Activated CD4-positive, alpha-beta T cell treated with anti-CD3 and anti-CD28 coated beads for 36 hours (primary cell): Measurements from ENCODE around the gene LARGE1. TPM values are rescaled to one million over a fixed set of nuclear protein-coding genes. Genes with fewer than 3 reads are reported as not detected.
A peak's percentile ranks its signal among the peaks of the same experiment; 100 is the strongest.

Experiments
- ATAC-seq: fragments of 200-7000 bp; cut with Tn5 transposase; one replicate; pipeline ENCODE4 v1.10.0; 2021; ENCODE audit warnings: mild to moderate bottlenecking, moderate library complexity
- CTCF ChIA-PET: fragments of 350-600 bp; sonication (Branson Sonifier 250); formaldehyde crosslinking; loops from one replicate; lab custom pipeline; 2021; ENCODE audit warnings: antibody characterized with exemption; lab: Charles Lee
- POLR2A ChIA-PET: fragments of 350-600 bp; sonication (Branson Sonifier 250); formaldehyde crosslinking; loops from one replicate; lab custom pipeline; 2021; ENCODE audit warnings: antibody characterized with exemption, inconsistent platforms; lab: Charles Lee
- DNase-seq: peaks from one replicate; pipeline ENCODE4 v3.0.0-alpha.2; 2020
- H3K27ac Mint-ChIP-seq: one replicate; pipeline ENCODE4 v1.8.0; 2021; ENCODE audit warnings: mixed read lengths
- H3K27me3 Mint-ChIP-seq: one replicate; pipeline ENCODE4 v1.8.0; 2021; ENCODE audit warnings: mixed read lengths
- H3K36me3 Mint-ChIP-seq: one replicate; pipeline ENCODE4 v1.8.0; 2021; ENCODE audit warnings: low read depth, mixed read lengths
- H3K4me1 Mint-ChIP-seq: one replicate; pipeline ENCODE4 v1.8.0; 2021; ENCODE audit warnings: mixed read lengths
- H3K4me3 Mint-ChIP-seq: one replicate; pipeline ENCODE4 v1.8.0; 2021; ENCODE audit warnings: mild to moderate bottlenecking, moderate library complexity, mixed read lengths
- H3K9me3 Mint-ChIP-seq: one replicate; pipeline ENCODE4 v1.8.0; 2021; ENCODE audit warnings: low read depth, mixed read lengths
- intact Hi-C, 2 experiments: fragments of 100-400 bp; cut with DNase I in 1 of 2; cut with micrococcal nuclease in 1 of 2; formaldehyde crosslinking; loops; one replicate each; pipeline versions ENCODE4 v1.14.2 to v1.15.1; 2022 to 2024; cut with DNase I, micrococcal nuclease
- total RNA-seq, 2 experiments: library from RNA; stranded (reverse); gene quantifications; one replicate each; pipeline ENCODE4 v1.2.3, GENCODE V29; 2021

LARGE1 gene
- total RNA-seq, 2 experiments from 2014 or later = 0.39 to 0.57 TPM

- no peaks in the 10 kb centered on the region for H3K4me1 Mint-ChIP-seq
- ATAC-seq (no peak), DNase-seq (no peak)
- H3K4me3 Mint-ChIP-seq = no peak overlapping the region
- POLR2A ChIA-PET = no interaction called here
- H3K9me3 Mint-ChIP-seq = peaks cover 18% of the 10 kb centered on the region
- H3K27ac Mint-ChIP-seq = no peak overlapping the region
- CTCF ChIA-PET = no interaction called here
- intact Hi-C loops = no loop called here
- H3K27me3 Mint-ChIP-seq = no peaks in the 10 kb centered on the region
- H3K36me3 Mint-ChIP-seq = no peaks in the 10 kb centered on the region
Measured at GRCh38 chr22:33812360-33812977, 107.8 kb downstream of the LARGE1 start.

GRCh38 chr22:33811686-33812085 is 108.6 kb downstream of the LARGE1 start:
- H3K4me1 Mint-ChIP-seq = no peaks in the 10 kb centered on the region
- intact Hi-C loops = no loop called here
- DNase-seq (no peak), ATAC-seq (no peak)
- no peaks in the 10 kb centered on the region for H3K36me3 Mint-ChIP-seq
- H3K27me3 Mint-ChIP-seq = no peaks in the 10 kb centered on the region
- ChIA-PET POLR2A (no interaction called here), CTCF (interaction anchor here (0.5 kb wide), 1 partner anchor 135 kb away, joined by 3 read pairs; no protein-coding TSS in a partner anchor)
- H3K9me3 Mint-ChIP-seq = peaks cover 18% of the 10 kb centered on the region
- H3K27ac Mint-ChIP-seq = no peak overlapping the region
- H3K4me3 Mint-ChIP-seq = no peak overlapping the region

GRCh38 chr22:33811208-33811607 is 109.1 kb downstream of the LARGE1 start:
- Mint-ChIP-seq H3K4me3 (no peak overlapping the region), H3K9me3 (peaks cover 18% of the 10 kb centered on the region), H3K4me1 (no peaks in the 10 kb centered on the region), H3K27ac (no peak overlapping the region), H3K36me3 (no peaks in the 10 kb centered on the region), H3K27me3 (no peaks in the 10 kb centered on the region)
- ChIA-PET CTCF (interaction anchor here (0.5 kb wide), 1 partner anchor 135 kb away, joined by 3 read pairs; no protein-coding TSS in a partner anchor), POLR2A (no interaction called here)
- intact Hi-C loops = no loop called here
- DNase-seq = no peak
- no peak for ATAC-seq

- intact Hi-C loops = no loop called here
- ATAC-seq (no peak), DNase-seq (no peak)
- Mint-ChIP-seq H3K4me3 (no peak overlapping the region), H3K36me3 (no peaks in the 10 kb centered on the region), H3K4me1 (no peaks in the 10 kb centered on the region), H3K27ac (no peak overlapping the region), H3K27me3 (peaks cover 3% of the 10 kb centered on the region), H3K9me3 (peaks cover 12% of the 10 kb centered on the region)
- POLR2A ChIA-PET = no interaction called here
- CTCF ChIA-PET = no interaction called here
Measured at GRCh38 chr22:33807470-33807869, 112.8 kb downstream of the LARGE1 start.

- Mint-ChIP-seq H3K4me3 (no peak overlapping the region), H3K27ac (no peak overlapping the region), H3K27me3 (peaks cover 3% of the 10 kb centered on the region), H3K4me1 (no peaks in the 10 kb centered on the region), H3K36me3 (no peaks in the 10 kb centered on the region), H3K9me3 (peaks cover 12% of the 10 kb centered on the region)
- DNase-seq (no peak), ATAC-seq (no peak)
- ChIA-PET POLR2A (no interaction called here), CTCF (no interaction called here)
- intact Hi-C loops = no loop called here
Measured at GRCh38 chr22:33806191-33806590, 114.1 kb downstream of the LARGE1 start.

- peaks cover 22% of the 10 kb centered on the region for H3K9me3 Mint-ChIP-seq
- ChIA-PET CTCF (no interaction called here), POLR2A (no interaction called here)
- DNase-seq (no peak), ATAC-seq (no peak)
- no peak overlapping the region for H3K27ac Mint-ChIP-seq
- H3K36me3 Mint-ChIP-seq = no peaks in the 10 kb centered on the region
- H3K4me3 Mint-ChIP-seq = no peak overlapping the region
- intact Hi-C loops = no loop called here
- H3K27me3 Mint-ChIP-seq = peaks cover 3% of the 10 kb centered on the region
- no peaks in the 10 kb centered on the region for H3K4me1 Mint-ChIP-seq
Measured at GRCh38 chr22:33803371-33804282, 116.6 kb downstream of the LARGE1 start.

- intact Hi-C loops = no loop called here
Measured at GRCh38 chr22:33798401-33798800, 121.9 kb downstream of the LARGE1 start.

GRCh38 chr22:33796494-33796893 is 123.8 kb downstream of the LARGE1 start:
- ATAC-seq = no peak
- no peaks in the 10 kb centered on the region for H3K36me3 Mint-ChIP-seq
- H3K27me3 Mint-ChIP-seq = peaks cover 2% of the 10 kb centered on the region
- no peak overlapping the region for H3K27ac Mint-ChIP-seq
- ChIA-PET POLR2A (no interaction called here), CTCF (no interaction called here)
- no peak for DNase-seq
- peaks cover 20% of the 10 kb centered on the region for H3K9me3 Mint-ChIP-seq
- intact Hi-C loops = no loop called here
- H3K4me1 Mint-ChIP-seq = no peaks in the 10 kb centered on the region
- no peak overlapping the region for H3K4me3 Mint-ChIP-seq

More at GRCh38 chr22:33798401-33798800, 121.9 kb downstream of the LARGE1 start:
- Mint-ChIP-seq H3K9me3 (peaks cover 20% of the 10 kb centered on the region), H3K4me3 (no peak overlapping the region), H3K4me1 (no peaks in the 10 kb centered on the region), H3K27ac (no peak overlapping the region), H3K36me3 (no peaks in the 10 kb centered on the region), H3K27me3 (no peaks in the 10 kb centered on the region)
- CTCF ChIA-PET = no interaction called here
- POLR2A ChIA-PET = no interaction called here
- no peak for ATAC-seq
- DNase-seq = no peak

GRCh38 chr22:33793475-33793874 is 126.8 kb downstream of the LARGE1 start:
- intact Hi-C loops = no loop called here
- Mint-ChIP-seq H3K27me3 (peaks cover 2% of the 10 kb centered on the region), H3K4me1 (peaks cover 3% of the 10 kb centered on the region), H3K36me3 (peaks cover 3% of the 10 kb centered on the region), H3K27ac (no peak overlapping the region), H3K4me3 (no peak overlapping the region), H3K9me3 (peaks cover 16% of the 10 kb centered on the region)
- ATAC-seq (no peak), DNase-seq (no peak)
- ChIA-PET CTCF (no interaction called here), POLR2A (no interaction called here)

GRCh38 chr22:33792832-33793231 is 127.4 kb downstream of the LARGE1 start:
- POLR2A ChIA-PET = no interaction called here
- no peak overlapping the region for H3K4me3 Mint-ChIP-seq
- intact Hi-C loops = no loop called here
- H3K9me3 Mint-ChIP-seq = peaks cover 22% of the 10 kb centered on the region
- DNase-seq (no peak), ATAC-seq (no peak)
- peaks cover 2% of the 10 kb centered on the region for H3K27me3 Mint-ChIP-seq
- CTCF ChIA-PET = no interaction called here
- peaks cover 3% of the 10 kb centered on the region for H3K4me1 Mint-ChIP-seq
- H3K27ac Mint-ChIP-seq = no peak overlapping the region
- peaks cover 6% of the 10 kb centered on the region for H3K36me3 Mint-ChIP-seq

- no peak overlapping the region for H3K27ac Mint-ChIP-seq
- peaks cover 2% of the 10 kb centered on the region for H3K27me3 Mint-ChIP-seq
- CTCF ChIA-PET = no interaction called here
- peaks cover 7% of the 10 kb centered on the region for H3K36me3 Mint-ChIP-seq
- H3K4me3 Mint-ChIP-seq = no peak overlapping the region
- intact Hi-C loops = no loop called here
- POLR2A ChIA-PET = no interaction called here
- DNase-seq = peak; percentile 22
- peak; percentile 86 for ATAC-seq
- H3K9me3 Mint-ChIP-seq = peaks cover 23% of the 10 kb centered on the region
- peaks cover 3% of the 10 kb centered on the region for H3K4me1 Mint-ChIP-seq
Measured at GRCh38 chr22:33789690-33790253, 130.5 kb downstream of the LARGE1 start.
